ENCODE results near the gene CCDC8. TPM values are rescaled to one million over a fixed set of nuclear protein-coding genes. Genes with fewer than 3 reads are reported as not detected.

Gene CCDC8
- polyA plus RNA-seq, 1 experiment = 7.7 TPM

GRCh38 chr19:46412650-46413261 lies 608 bp downstream of the CCDC8 start:
- peak overlapping the region; percentile 65 for H3K4me3 ChIP-seq (ENCODE audit: low read depth, low read length)
- ChIA-PET POLR2A (no interaction called here), CTCF (interaction anchor here (0.8 to 5.8 kb wide), 4 partner anchors 10 to 76 kb away, joined by 3 to 33 read pairs (median 4); no protein-coding TSS in a partner anchor)
- peaks cover 3% of the 10 kb centered on the region for H3K36me3 ChIP-seq (ENCODE audit: control insufficient read depth, insufficient read depth, low read length)
- no peak for DNase-seq (ENCODE audit: low read depth)
- H3K27me3 ChIP-seq (ENCODE audit: control insufficient read depth, insufficient read depth, low read length) = no peaks in the 10 kb centered on the region; the same call in 1 of the 2 replicates
- no peak for TF ChIP-seq CTCF (IDR thresholded peaks at IDR 0.05; ENCODE audit: insufficient read depth, low read depth, low read length)

GRCh38 chr19:46411925-46412649 lies 1.3 kb downstream of the CCDC8 start:
- Histone ChIP-seq H3K27me3 (ENCODE audit: control insufficient read depth, insufficient read depth, low read length) (no peaks in the 10 kb centered on the region; the same call in 1 of the 2 replicates), H3K36me3 (ENCODE audit: control insufficient read depth, insufficient read depth, low read length) (peaks cover 3% of the 10 kb centered on the region), H3K4me3 (ENCODE audit: low read depth, low read length) (peak overlapping the region; percentile 65)
- ChIA-PET CTCF (interaction anchor here (1.0 to 5.8 kb wide), 5 partner anchors 9 to 125 kb away, joined by 3 to 33 read pairs (median 5); no protein-coding TSS in a partner anchor), POLR2A (no interaction called here)
- DNase-seq (ENCODE audit: low read depth) = no peak
- peak; percentile 23; the same call in 1 of the 2 replicates for TF ChIP-seq CTCF (IDR thresholded peaks at IDR 0.05; ENCODE audit: insufficient read depth, low read depth, low read length)

GRCh38 chr19:46411088-46411924 lies 2.1 kb downstream of the CCDC8 start:
- Histone ChIP-seq H3K4me3 (ENCODE audit: low read depth, low read length) (peak overlapping the region; percentile 65), H3K27me3 (ENCODE audit: control insufficient read depth, insufficient read depth, low read length) (no peaks in the 10 kb centered on the region; the same call in 1 of the 2 replicates), H3K36me3 (ENCODE audit: control insufficient read depth, insufficient read depth, low read length) (peaks cover 3% of the 10 kb centered on the region)
- DNase-seq (ENCODE audit: low read depth) = no peak
- no peak for TF ChIP-seq CTCF (IDR thresholded peaks at IDR 0.05; ENCODE audit: insufficient read depth, low read depth, low read length)
- ChIA-PET CTCF (interaction anchor here (0.7 to 5.8 kb wide), 7 partner anchors 9 to 126 kb away, joined by 3 to 33 read pairs (median 4); no protein-coding TSS in a partner anchor), POLR2A (no interaction called here)

GRCh38 chr19:46410205-46411087 lies 2.9 kb downstream of the CCDC8 start:
- CTCF ChIA-PET = interaction anchor here (0.7 to 5.8 kb wide), 8 partner anchors 8 to 127 kb away, joined by 3 to 33 read pairs (median 4); no protein-coding TSS in a partner anchor
- no peak for DNase-seq (ENCODE audit: low read depth)
- Histone ChIP-seq H3K4me3 (ENCODE audit: low read depth, low read length) (no peak overlapping the region), H3K27me3 (ENCODE audit: control insufficient read depth, insufficient read depth, low read length) (no peaks in the 10 kb centered on the region; the same call in 1 of the 2 replicates), H3K36me3 (ENCODE audit: control insufficient read depth, insufficient read depth, low read length) (peaks cover 3% of the 10 kb centered on the region)
- POLR2A ChIA-PET = no interaction called here
- TF ChIP-seq CTCF (IDR thresholded peaks at IDR 0.05; ENCODE audit: insufficient read depth, low read depth, low read length) = no peak
